OCI-M1 (cell line): ENCODE results near the gene SFI1.
"Not testable (repeated sequence)": the region's sequence is repeated elsewhere in the genome, so short reads cannot be mapped to it uniquely, and the experiment has no call there.

Experiments
- DNase-seq: peaks from one replicate; lab custom pipeline; 2025; lab: John Stamatoyannopoulos, UW

Gene SFI1

DNA sequence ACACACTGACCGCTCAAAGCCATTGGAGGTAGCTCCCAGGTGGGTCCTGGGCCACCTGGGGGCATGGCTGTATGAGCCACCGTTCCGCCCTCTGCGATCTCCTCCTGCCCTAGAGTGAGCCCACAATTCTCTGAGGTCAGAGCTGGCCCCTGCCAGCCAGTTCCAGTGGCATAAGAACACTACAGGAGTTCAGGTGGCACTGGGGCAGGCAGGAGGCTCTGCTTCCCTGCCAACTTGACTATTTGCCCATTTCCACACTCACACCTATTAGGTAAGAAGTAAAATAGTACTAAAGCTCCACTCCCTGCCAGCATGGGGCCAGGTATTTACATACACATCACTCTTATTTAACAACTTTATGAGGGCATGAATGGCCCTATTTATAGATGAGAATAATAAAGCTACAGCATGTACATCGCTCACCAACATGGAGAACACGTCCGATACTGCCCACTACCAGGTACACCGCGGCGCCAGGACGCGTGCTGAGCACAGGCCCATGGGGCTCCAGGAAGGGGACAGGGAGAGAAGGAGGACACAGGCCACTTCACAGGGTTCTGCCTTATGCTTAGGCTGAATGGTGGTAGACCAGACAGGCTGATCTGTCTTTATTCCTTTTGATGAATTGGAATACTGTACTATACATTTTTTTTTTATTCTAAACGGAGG is 139.4 kb downstream of the SFI1 start:
- no peak for DNase-seq

DNA sequence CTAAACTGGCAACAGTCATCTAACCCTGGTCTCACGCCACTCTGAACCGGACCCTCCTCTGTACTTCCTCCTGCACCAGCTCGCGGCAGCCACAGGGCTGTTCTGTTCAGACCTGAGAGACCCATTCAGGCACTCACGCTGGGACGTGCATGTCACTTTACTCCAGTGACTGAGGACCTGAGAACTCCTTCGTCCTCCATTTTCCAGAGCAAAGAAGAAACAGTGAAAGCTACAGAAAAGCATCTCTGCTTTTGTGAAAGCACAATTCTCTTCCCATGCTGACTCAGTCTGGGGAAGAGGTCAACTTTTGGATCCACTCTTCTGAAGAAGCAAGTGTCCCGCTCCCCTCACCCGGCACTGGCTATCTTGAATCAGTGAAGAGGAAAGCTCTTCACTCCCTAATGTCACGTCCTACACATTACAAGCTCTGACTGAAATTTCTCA is 141.1 kb downstream of the SFI1 start:
- peak; percentile 60 for DNase-seq

DNA sequence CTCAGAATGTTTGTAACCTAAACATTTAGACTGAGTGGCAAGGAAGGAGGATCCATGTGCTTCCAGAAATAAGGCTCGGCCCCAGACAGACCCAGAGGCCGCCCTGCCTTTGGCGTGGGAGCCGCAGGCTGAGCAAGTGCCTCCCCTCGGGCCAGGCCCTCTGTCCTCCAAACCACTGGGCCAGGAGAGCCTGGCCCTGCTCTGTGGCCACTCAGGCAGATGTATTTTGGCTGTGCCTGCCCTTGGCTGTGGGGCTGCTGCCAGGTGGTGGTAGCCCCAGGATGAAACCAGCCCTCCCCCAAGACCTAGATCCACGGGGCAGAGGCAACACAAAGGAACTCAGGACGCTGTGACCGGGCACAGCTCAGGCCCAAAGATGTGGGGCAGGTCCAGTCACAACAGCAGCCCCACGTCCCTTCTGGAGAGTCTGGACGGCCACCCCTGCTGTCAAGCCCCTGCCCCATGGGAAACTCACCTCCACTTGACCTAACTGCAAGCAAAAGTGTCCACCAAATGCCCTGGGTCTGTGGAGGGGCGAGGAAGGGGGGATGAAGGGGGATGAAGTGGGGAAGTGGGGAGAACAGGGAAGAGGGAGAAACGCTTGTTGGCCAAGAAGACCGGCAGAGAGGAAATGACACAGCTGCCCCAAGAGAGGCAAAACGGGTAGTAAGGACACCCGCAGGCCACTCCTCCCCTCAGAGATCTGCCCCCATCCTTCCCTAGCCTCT is 141.7 kb downstream of the SFI1 start:
- peak; percentile 80 for DNase-seq

DNA sequence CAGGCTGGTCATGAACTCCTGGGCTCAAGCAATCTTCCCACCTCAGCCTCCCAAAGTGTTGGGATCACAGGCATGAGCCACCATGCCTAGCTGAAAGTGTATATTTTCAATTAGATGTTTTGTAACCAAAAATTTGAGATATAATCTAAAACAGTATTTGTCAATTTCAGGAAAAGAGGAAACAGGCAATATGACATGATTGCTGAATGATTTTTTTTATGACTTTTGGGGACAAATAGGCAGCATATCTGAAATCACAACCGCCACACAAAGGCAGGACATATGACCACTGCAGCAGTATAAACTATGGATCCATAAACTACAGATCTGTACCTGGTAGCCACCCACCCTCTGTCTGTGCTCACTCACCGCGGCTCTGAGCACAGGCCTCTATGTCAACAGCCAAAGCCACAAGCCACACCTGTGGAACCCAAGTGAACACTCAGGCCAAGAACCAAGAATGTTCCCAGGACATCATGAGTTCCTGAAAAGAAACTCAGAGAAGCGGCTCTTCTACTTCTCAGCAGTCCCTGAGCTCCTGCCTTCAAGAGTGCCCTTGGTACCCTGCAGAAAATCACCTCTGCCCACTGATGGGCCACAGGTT is 143.2 kb downstream of the SFI1 start:
- peak; percentile 23 for DNase-seq

- DNase-seq, result no peak
Measured at GRCh38 chr22:31646186-31647019, 150.1 kb downstream of the SFI1 start.

DNA sequence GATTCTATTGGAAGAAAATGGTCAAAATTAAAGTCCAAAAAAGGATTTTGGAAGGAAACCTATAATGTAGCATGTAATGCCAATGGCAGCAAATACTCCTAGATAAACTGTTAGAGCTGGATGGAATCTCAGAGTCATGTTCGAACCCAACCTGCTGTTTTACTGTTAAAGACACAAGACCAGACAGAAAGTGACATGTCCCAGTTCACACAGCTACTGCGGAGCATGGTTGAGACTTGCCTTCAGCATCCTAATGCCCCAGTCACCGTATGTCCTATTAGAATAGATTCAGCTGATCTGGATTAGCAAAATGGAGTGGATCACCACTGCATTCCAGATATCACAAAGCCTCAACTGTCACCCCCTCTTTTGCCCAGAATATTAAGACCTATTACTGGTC is 150.7 kb downstream of the SFI1 start:
- no peak for DNase-seq

DNA sequence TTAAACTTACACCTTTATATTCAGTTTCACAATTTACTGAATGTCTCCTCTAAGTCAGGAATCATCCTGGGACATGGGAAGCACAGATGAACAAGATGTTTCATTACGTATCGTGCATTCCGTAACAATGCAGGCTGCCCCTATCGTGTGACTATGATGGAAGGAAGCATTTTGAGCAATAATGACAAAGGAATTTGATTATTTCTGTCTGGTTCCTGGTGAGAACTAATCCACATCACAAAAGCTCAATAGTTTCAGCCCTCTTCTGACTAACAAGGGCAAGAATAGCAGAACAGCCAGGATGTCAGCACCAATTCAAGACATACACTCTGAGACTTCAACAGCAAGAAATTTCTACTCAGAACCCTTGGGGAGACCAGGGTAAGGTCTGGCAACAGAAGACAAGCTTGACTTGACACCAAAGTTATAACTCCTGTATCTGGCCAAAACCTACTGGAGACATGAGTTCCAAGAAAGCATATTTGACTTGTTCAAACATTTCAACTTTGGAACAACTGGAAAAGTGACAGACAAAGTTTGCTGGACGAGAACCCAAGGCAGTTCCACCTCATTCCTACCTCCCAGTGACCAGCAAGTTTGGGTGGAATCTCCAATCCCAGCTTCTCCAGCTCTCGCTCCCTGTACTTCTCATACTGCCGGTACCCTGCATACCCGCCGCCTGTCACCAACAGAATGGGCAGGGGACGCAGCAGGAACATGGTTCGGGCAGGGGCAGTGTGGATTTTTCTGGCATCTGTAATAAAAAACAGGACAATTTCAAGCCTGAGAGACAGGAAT is 151.4 kb downstream of the SFI1 start:
- DNase-seq, result no peak

GRCh38 chr22:31650391-31650790 is 154.1 kb downstream of the SFI1 start:
- no peak for DNase-seq

DNA sequence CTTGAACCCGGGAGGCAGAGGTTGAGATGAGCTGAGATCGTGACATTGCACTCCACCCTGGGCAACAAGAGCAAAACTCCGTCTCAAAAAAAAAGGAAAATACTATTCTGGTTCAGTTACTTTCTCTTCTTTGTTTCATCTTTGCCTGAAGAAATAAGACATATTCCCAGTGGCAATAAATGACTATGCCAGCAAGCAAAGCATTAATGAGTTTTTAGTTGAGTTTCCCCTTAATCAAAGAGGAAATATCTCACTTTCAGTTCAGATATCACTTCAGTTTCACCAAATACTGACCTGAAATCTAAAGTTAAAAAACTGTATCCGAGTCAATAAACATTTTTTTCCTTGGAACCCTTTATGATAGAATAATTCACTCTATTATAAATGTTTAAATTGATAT is 155.3 kb downstream of the SFI1 start:
- no peak for DNase-seq

- DNase-seq, result no peak
Measured at GRCh38 chr22:31652088-31652487, 155.8 kb downstream of the SFI1 start.

- peak; percentile 35 for DNase-seq
Measured at GRCh38 chr22:31652911-31653684, 156.8 kb downstream of the SFI1 start.

GRCh38 chr22:31653944-31654343 is 157.6 kb downstream of the SFI1 start:
- DNase-seq, result no peak

DNA sequence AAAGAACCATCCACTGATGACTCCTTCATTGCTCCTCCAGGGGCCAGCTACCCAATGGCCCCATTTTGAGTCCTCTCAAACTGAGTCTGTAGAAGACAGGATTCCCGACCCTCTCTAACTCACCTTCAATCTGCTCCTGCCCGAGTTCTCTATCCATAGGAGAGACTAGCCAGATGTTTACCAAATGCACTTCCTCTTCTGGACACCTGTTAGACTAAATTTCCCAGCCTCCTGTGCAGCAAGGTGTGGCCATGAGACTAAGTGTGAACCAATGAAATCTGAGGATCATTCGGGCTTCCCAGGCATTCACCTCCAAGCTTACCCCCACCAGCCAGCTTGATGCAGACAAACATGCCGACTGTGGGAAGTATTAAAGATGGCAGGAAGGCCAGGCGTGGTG is 158.1 kb downstream of the SFI1 start:
- DNase-seq, result no peak

- DNase-seq, result no peak
Measured at GRCh38 chr22:31659246-31659645, 162.9 kb downstream of the SFI1 start.

- DNase-seq, result not testable (repeated sequence)
Measured at GRCh38 chr22:31660860-31661341, 164.6 kb downstream of the SFI1 start.

DNA sequence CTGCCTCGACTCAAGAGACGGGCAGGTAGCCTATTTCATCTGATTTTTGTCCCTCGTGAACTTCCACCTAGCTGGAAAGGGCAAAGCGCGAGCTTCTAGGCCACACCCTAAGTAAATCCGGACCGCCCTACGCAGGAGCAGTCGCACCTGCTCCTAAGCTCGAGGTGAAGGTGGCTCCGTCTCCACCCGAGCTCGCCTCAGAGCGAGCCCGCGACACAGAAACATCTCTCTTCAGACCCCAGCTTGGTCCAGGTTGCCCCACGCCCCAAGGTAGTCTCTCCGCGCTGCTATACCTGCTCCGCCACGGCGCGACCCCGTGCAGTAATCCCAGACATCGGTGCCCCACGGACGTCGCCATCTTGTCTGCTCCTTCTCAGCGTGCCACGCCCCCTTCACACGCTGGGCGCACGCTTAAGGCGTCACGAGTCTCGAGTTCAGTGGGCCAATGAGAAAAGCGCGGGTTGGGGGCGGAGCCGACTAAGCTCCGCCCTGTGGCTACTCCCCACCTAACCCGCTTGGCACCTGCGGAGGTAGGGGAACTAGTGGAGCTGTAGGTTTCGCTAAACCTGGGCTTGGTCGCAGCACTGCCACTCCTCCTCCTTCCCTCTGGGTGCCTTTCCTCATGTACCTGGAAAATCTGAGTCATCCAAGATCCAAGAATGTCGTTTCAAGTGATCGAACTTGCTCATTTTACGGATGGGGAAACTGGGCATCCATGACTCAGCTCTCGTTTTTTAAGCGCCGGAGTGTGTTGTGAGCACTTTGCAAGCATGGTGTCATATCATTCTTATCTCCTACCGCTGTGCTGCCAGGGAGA is 165.7 kb downstream of the SFI1 start, which contains the start of gene PISD:
PISD (minus strand) TSS at position 365 of the 817 bp plus-strand sequence; CDS start at position 358, 7 bp downstream.
- peak; percentile 98 for DNase-seq

DNA sequence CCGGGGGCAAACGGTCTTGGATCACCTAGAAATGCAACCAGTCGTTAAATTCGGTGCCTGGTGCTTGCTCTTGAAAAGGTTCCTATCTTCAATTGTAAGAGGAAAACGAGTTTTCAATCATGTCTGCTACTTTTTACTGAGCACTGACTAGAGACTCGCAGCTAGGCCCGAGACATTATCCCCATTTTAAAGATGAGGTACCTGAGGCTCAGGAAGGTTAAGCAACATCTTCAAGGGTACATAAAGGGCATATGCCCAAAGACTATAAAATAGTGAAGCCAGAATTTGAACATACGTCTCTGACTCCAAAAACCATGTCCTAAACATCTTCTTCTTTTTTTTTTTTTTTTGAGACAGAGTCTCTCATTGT is 166.3 kb downstream of the SFI1 start:
- DNase-seq, result no peak
